IMR-90 (cell line): Measurements from ENCODE around the gene KATNBL1.

Source experiments
- CEBPB ChIP-seq: IDR thresholded peaks from 2 replicates; pipeline ENCODE4 v1.6.1; 2012; ENCODE audit warnings: low read depth, low read length, improper control_type of control experiment
- MXI1 ChIP-seq: IDR thresholded peaks from 2 replicates; pipeline ENCODE4 v1.6.1; 2012; ENCODE audit warnings: low read depth, mild to moderate bottlenecking, low read length, moderate library complexity, borderline replicate concordance
- NFE2L2 ChIP-seq: fragments of 150-350 bp; IDR thresholded peaks from 2 replicates; pipeline ENCODE4 v1.6.1; 2016; ENCODE audit warnings: low read depth, mild to moderate bottlenecking, low read length
- POLR2A ChIP-seq: IDR thresholded peaks from 2 replicates; pipeline ENCODE4 v1.6.1; 2012; ENCODE audit warnings: mild to moderate bottlenecking, low read depth, low read length
- RCOR1 ChIP-seq: IDR thresholded peaks from 2 replicates; pipeline ENCODE4 v1.6.1; 2012; ENCODE audit warnings: mild to moderate bottlenecking, low read length, improper control_type of control experiment; ENCODE audit not compliant: insufficient replicate concordance
- RFX5 ChIP-seq: IDR thresholded peaks from 2 replicates; pipeline ENCODE4 v1.8.0; 2012; ENCODE audit warnings: low read depth, mild to moderate bottlenecking, low read length, moderate library complexity
- TF ChIP-seq, protein P1 (sequence below): conservative IDR thresholded peaks from 2 replicates; pipeline ENCODE4 v1.5.1; 2012; ENCODE audit warnings: mild to moderate bottlenecking, low read depth, low read length, improper control_type of control experiment
- TF ChIP-seq, protein P2 (sequence below): fragments of 150-350 bp; IDR thresholded peaks from 2 replicates; pipeline ENCODE4 v1.6.1; 2016; ENCODE audit warnings: low read depth, mild to moderate bottlenecking, low read length, moderate library complexity, borderline replicate concordance

DNA sequence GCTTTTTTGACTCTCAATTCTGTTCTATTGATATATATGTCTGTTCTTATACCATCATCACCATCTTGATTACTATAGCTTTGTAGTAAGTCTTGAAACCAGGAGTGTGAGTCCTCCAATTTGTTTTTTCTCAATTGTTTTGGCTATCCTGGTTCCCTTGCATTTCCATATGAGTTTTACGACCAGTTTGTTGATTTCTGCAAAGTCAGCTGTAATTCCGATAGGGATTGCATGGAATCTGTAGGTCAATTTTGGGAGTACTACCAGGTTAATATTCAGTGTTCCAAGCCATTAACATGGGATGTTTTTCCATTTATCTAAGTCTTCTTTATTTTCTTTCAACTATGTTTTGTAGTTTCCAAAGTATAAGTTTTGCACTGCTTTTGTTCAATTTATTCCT lies 81.0 kb downstream of the KATNBL1 start:
- TF ChIP-seq POLR2A (no peak), RFX5 (no peak), MXI1 (no peak), RCOR1 (no peak), NFE2L2 (no peak), CEBPB (no peak)
- TF ChIP-seq, protein P1, sequence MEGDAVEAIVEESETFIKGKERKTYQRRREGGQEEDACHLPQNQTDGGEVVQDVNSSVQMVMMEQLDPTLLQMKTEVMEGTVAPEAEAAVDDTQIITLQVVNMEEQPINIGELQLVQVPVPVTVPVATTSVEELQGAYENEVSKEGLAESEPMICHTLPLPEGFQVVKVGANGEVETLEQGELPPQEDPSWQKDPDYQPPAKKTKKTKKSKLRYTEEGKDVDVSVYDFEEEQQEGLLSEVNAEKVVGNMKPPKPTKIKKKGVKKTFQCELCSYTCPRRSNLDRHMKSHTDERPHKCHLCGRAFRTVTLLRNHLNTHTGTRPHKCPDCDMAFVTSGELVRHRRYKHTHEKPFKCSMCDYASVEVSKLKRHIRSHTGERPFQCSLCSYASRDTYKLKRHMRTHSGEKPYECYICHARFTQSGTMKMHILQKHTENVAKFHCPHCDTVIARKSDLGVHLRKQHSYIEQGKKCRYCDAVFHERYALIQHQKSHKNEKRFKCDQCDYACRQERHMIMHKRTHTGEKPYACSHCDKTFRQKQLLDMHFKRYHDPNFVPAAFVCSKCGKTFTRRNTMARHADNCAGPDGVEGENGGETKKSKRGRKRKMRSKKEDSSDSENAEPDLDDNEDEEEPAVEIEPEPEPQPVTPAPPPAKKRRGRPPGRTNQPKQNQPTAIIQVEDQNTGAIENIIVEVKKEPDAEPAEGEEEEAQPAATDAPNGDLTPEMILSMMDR: no peak
- TF ChIP-seq, protein P2, sequence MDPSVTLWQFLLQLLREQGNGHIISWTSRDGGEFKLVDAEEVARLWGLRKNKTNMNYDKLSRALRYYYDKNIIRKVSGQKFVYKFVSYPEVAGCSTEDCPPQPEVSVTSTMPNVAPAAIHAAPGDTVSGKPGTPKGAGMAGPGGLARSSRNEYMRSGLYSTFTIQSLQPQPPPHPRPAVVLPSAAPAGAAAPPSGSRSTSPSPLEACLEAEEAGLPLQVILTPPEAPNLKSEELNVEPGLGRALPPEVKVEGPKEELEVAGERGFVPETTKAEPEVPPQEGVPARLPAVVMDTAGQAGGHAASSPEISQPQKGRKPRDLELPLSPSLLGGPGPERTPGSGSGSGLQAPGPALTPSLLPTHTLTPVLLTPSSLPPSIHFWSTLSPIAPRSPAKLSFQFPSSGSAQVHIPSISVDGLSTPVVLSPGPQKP: no peak
